ENCODE data around the gene OCA2.
"Not testable (repeated sequence)": the region's sequence is repeated elsewhere in the genome, so short reads cannot be mapped to it uniquely, and the experiment has no call there.

The OCA2 gene

GRCh38 chr15:27731776-27732175 lies 367.3 kb downstream of the OCA2 start:
- DNase-seq (ENCODE audit: low read depth in 3 of 3), result no peak

GRCh38 chr15:27730868-27731267 lies 368.2 kb downstream of the OCA2 start:
- no peak for DNase-seq (ENCODE audit: low read depth in 3 of 3)

GRCh38 chr15:27725731-27726130 lies 373.4 kb downstream of the OCA2 start:
- no peak for DNase-seq (ENCODE audit: low read depth in 3 of 3)

- DNase-seq (ENCODE audit: low read depth in 3 of 3), result no peak
These were observed 375.3 kb downstream of the OCA2 start for GRCh38 chr15:27723821-27724220.

- no peak for DNase-seq (ENCODE audit: low read depth in 3 of 3)
These were observed 377.0 kb downstream of the OCA2 start for GRCh38 chr15:27722102-27722501.

GRCh38 chr15:27714675-27715074 lies 384.4 kb downstream of the OCA2 start:
- no peak for DNase-seq (ENCODE audit: low read depth in 3 of 3)

GRCh38 chr15:27713850-27714249 lies 385.3 kb downstream of the OCA2 start:
- DNase-seq (ENCODE audit: low read depth in 3 of 3), result not testable (repeated sequence)

GRCh38 chr15:27707257-27707656 lies 391.9 kb downstream of the OCA2 start:
- no peak for DNase-seq (ENCODE audit: low read depth in 3 of 3)

- no peak for DNase-seq (ENCODE audit: low read depth in 3 of 3)
These were observed 392.8 kb downstream of the OCA2 start for GRCh38 chr15:27706300-27706699.

- DNase-seq (ENCODE audit: low read depth in 3 of 3), result no peak
These were observed 394.1 kb downstream of the OCA2 start for GRCh38 chr15:27705056-27705455.

All from stimulated activated CD4-positive, alpha-beta T cell treated with anti-CD3 and anti-CD28 coated beads, TNF-alpha, amount 100 ng/mL, for 24 hours (primary cell).